Stimulated activated CD4-positive, alpha-beta T cell treated with anti-CD3 and anti-CD28 coated beads, Interleukin-12 subunit alpha, Interleukin-12 subunit beta, amount 100 ng/mL, for 4 hours (primary cell): Measurements from ENCODE around the gene HGFAC.
"Not testable (repeated sequence)": the region's sequence is repeated elsewhere in the genome, so short reads cannot be mapped to it uniquely, and the experiment has no call there.

Experiments
- DNase-seq: peaks from one replicate; pipeline ENCODE4 v3.0.0-alpha.2; 2020

The HGFAC gene

DNA sequence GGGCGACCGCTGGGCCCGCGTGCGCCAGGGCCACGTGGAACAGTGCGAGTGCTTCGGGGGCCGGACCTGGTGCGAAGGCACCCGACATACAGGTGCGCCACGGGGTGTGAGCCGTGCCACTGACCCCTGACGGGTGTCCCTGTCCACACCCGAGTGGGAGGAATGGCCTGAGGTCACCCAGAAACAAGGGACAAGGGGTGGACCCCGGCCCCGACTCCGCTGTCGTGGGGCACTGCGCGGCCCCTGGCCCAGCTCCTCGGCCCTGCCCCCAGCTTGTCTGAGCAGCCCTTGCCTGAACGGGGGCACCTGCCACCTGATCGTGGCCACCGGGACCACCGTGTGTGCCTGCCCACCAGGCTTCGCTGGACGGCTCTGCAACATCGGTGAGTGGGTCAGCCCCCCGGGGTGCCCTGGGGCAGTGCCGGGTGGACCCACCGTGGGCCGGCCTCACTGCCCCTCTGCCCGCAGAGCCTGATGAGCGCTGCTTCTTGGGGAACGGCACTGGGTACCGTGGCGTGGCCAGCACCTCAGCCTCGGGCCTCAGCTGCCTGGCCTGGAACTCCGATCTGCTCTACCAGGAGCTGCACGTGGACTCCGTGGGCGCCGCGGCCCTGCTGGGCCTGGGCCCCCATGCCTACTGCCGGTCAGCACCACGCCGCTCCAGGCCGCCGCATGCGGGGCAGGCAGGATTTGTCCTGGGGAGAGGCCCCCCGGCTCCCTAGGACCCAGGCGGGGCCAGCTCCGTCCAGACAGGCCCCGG, 2.8 kb downstream of the HGFAC start:
- no peak for DNase-seq

DNA sequence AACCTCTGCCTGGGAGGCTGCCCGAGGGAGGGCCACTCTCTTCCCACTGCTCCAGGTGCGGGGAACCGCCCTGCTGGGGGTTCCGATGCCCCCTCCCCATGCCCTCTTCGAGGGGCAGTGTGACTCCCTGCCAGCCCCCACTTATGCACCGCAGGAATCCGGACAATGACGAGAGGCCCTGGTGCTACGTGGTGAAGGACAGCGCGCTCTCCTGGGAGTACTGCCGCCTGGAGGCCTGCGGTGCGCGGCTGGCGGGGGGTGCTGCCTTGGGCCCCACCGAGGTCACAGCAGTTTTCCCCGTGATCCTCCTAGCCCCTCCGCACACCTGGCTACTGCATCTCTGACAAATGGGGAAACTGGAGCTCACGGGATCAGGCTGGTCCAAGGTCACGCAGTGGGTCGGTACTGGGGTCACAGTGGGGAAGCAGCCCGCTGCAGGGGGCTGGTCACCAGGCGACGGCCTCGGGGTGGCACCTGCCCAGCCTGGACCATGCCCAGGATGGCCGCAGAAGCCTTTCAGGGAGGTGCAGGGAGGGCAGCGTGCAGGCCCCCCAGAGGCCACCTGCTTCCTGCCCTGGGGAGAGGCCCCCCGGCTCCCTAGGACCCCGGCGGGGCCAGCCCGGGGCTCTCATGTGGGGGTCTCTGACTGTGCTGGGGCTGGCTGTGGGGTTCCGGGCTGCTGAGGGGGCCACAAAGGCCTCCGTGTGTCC, 3.5 kb downstream of the HGFAC start:
- no peak for DNase-seq

DNA sequence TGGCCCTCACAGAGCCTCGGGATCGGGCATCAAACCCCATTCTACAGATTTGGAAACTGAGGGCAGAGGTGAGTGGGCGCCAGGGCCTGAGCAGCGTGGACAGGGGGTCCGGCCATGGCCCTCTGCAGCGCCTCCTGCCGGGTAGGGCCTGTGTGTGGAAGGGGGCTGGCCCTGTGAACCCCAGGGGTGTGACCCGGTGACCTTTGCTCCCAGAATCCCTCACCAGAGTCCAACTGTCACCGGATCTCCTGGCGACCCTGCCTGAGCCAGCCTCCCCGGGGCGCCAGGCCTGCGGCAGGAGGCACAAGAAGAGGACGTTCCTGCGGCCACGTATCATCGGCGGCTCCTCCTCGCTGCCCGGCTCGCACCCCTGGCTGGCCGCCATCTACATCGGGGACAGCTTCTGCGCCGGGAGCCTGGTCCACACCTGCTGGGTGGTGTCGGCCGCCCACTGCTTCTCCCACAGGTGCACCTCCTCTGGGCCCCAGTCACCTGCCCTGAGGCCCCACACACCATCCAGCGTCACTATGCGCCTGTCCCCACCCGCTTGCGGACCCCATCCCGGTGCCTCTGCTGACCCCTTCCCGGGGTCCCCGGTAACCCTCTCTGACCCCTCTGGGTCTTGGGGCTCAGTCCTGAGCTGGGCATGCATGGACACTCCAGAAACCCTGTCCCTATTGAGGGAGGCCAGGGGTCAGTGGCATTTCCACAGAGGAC, 4.2 kb downstream of the HGFAC start:
- DNase-seq = no peak

DNA sequence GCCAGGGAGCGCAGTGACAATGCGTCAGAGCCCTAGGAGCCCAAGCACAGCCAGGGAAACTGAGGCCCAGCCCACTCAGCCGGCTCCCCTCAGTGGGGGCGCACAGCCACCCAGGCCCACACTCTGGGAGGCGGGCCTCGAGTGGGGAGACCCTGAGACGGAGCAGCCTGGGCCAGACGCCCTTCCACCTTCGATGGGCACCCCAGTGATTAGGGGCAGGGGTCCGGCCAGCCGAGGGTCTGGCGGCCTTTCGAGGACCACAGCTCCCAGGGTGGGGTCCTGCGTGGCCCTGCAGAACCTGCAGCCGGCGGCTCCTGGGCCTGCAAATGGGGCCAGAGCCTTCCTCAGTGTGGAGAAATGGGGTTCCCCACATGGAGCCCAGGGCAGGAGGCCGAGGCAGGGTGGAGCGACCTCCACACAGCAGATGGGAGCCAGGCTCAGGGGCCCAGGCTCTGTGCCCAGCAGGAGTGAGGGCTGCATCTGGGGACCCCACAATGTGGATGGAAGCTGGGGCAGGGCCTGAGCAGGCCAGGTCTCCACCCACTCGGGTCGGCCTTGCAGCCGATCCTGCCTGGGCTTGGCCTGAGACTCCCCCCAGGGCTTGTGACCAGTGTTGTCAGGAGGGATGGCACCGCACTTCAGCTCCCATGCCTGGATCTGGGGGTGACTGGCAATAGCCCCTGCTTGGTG, 5.0 kb downstream of the HGFAC start:
- DNase-seq = no peak

DNA sequence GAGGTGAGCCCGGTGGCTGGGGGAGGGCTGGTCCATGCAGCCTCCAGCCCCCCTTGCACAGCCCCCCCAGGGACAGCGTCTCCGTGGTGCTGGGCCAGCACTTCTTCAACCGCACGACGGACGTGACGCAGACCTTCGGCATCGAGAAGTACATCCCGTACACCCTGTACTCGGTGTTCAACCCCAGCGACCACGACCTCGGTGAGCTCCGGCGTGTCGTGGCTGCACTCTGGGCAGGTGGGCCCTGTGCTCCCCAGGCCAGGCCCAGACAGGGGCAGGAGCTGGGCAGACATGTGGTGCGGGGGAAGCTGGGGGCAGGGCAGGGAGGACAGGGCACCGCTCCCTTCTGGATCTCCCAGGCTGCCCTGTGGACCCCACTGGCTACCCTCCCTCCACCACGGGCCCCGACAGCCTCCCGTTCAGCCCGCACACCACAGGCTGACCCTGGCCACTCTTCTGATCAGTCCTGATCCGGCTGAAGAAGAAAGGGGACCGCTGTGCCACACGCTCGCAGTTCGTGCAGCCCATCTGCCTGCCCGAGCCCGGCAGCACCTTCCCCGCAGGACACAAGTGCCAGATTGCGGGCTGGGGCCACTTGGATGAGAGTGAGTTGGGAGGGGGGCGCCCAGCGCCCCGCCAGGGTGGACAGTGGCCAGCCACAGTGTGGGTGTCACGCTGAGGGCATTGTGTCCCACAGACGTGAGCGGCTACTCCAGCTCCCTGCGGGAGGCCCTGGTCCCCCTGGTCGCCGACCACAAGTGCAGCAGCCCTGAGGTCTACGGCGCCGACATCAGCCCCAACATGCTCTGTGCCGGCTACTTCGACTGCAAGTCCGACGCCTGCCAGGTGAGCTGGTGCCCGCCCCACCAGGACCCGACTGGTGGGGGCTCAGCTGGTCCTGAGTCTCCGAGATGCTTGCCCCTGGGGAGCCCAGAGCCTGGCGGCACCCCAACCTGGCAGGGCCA, 5.9 kb downstream of the HGFAC start:
- DNase-seq = no peak

DNA sequence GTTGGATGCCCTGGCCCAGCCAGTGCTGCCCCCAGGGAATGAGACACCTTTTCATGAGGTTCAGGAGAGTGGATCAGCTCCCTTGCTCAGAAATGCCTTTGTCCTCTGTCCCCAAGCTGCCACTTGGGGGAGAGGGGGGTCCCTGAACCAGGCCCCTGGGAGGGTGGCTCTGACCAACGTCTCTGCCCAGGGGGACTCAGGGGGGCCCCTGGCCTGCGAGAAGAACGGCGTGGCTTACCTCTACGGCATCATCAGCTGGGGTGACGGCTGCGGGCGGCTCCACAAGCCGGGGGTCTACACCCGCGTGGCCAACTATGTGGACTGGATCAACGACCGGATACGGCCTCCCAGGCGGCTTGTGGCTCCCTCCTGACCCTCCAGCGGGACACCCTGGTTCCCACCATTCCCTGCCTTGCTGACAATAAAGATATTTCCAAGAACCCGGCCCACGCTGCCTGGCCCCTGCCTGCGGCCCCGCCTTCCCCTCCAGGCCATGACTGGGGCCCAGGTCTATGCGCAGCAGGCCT, 7.3 kb downstream of the HGFAC start:
- no peak for DNase-seq

DNA sequence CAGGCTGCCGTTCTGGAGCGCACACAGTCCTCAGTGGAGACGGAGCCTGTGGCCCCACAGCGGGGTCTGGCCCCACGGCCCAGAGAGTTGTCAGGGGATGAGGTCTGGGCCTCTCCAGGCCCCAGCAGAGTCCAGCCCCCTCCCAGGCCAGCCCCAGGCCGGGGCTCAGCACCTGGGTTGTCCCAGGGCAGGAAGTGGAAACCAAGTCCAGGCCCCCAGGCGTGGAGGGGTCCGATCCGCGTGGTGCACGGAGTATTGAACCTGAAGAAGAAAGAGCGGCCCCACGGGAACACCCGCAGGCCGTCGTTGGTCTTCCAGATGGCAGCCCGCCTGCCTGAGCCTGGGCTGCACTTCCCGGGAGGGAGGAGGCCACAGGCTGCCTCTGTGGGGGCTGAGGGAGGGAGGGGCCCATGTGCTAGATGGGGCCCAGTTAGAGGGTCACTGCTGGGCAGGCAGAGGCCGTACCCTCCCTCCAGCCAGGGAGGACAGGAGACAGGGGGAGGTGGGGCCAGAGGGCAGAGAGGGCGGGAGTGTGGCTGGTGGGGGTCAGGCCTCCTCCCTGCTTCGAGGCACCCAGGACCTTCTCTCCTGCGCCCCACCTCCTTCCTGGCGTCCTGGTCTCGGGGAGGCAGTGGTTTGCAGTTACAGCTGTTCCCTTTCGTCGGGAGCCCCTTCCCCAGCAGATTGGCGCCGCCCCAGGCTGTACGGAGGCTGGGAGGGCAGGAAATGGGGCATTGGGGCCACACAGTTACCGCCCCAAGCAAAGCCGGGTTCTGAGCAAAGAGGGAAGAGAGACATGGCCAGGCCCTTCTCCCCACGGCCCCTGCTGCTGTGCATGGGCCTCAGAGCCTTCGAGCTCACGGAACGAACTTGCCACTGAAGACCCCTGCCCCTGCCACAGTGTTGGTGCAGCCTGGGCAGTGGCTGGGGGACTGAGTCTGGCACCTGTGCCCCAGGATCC, 8.1 kb downstream of the HGFAC start:
- DNase-seq = no peak

DNA sequence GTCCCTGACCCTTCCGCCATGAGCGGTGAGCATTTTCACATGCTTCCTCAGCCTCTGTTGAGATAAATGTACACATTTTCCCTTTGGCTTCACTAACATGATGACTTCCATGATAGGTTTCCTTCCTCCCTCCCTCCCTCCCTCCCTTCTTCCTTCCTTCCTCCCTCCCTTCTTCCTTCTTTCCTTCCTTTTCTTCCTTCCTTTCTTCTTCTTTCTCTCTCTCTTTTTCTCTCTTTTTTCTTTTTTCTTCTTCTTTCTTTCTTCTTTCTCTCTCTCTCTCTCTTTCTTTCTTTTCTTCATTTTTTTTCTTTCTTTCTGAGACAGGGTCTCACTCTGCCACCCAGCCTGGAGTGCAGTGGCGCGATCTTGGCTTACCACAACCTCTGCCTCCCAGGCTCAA, 8.9 kb downstream of the HGFAC start:
- no peak for DNase-seq

DNA sequence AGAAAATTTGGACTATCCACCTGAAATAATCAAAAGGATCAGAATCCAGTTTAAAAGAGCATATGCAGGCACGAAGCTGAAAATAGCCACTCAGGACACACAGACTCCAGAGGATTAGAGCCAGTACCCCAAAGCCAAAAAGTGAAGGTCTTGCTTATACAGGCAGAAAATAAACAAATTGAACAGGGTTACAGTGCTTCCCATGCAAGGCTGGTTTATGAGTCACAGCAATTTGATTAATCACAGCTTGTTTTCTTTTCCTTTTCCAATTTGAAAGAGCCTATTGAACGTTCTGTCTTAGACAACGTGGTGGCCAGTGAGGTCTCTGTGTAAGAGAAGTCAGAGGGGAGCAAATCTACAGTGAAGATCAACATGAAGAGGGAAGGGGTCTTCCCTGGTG, 10.2 kb downstream of the HGFAC start:
- DNase-seq = no peak

DNA sequence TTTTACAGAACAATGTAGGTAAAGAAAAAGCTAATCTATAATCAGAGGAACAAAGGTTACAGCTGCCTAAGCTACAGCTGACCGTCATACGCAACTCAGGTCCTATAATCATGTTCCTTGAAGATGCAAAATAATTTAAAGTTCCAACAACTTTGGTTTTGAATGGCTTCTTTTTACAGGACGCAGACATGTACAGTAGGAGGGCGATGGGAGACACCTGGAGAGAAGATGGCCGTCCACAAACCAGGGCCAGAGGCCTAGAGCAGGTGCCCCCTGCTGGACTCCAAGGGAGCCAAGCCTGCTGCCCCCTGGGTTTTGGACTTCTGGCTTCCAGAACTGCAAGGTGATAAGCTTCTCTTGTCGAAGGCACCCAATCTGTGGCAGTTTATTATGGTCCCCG, 10.6 kb downstream of the HGFAC start:
- DNase-seq = no peak

DNA sequence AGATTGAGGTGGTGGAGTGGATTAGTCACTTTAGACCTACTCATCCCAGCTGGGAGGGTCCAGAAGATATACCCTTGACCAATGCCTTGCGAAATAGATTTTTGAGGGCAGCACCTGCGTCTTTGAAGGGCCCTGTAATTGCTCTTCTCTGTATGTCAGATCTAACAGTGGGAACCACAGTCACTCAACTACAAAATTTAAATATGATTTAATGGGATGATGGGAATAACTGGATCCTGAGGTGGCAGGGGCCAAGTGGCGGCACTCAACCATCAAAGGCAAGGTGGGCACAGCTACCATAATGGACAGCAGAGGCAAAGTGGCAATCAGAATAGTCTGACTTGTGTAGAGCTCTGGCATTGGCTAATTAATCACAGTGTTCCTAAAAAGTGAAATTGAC, 13.8 kb downstream of the HGFAC start:
- not testable (repeated sequence) for DNase-seq

DNA sequence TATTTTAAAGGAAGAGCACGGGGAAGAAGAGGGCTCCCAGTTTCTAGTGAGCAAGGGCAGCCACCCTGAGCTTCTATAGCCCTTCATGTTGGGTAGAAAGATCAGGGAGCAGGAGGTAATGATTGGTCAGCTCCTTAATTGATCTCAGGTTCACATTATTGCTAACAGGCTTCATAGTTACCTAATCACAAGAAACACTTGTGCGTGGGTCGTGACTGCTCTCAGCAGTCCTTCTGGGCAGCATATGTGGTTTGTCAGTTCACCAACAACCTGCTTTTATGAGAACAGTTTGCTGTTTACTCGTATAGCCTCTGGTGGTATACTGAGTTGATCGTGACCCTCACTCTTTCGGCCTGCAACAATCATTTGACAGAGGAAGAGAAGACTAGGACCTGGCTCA, 16.6 kb downstream of the HGFAC start:
- no peak for DNase-seq

DNA sequence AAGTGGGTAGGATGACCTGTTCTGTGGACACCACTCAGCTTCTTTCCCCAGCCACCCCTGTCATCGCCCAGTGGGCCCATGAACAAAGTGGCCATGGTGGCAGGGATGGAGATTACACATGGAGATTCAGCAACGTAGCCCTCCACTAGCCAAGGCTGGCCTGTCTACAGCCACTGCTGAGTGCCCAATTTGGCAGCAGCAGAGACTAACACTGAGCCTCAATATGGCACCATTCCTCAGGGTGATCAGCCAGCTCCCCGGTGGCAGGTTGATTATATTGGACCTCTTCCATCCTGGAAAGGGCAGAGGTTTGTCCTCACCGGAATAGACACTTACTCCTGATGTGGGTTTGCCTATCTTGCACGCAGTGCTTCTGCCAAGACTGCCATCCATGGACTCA, 17.4 kb downstream of the HGFAC start:
- not testable (repeated sequence) for DNase-seq

DNA sequence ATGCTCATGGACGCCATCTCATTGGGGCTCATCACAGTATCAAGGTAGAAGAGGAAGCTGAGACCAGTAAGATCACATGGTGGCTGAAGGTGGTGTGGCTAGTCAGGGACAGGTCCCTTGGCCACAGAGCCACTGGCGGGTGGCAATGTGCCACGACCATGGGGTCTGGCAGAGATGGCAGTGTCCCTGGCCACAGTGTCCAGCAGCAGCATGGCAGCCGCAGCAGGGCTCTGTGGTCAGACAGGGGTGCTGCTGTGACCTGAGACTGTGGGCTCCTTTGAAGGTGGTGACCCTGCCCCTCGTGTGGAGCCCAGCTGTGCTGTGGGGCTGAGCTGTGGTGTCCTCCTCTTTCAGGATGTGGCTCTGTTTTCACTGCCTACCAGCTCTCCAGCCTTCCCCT, 19.2 kb downstream of the HGFAC start:
- no peak for DNase-seq

DNA sequence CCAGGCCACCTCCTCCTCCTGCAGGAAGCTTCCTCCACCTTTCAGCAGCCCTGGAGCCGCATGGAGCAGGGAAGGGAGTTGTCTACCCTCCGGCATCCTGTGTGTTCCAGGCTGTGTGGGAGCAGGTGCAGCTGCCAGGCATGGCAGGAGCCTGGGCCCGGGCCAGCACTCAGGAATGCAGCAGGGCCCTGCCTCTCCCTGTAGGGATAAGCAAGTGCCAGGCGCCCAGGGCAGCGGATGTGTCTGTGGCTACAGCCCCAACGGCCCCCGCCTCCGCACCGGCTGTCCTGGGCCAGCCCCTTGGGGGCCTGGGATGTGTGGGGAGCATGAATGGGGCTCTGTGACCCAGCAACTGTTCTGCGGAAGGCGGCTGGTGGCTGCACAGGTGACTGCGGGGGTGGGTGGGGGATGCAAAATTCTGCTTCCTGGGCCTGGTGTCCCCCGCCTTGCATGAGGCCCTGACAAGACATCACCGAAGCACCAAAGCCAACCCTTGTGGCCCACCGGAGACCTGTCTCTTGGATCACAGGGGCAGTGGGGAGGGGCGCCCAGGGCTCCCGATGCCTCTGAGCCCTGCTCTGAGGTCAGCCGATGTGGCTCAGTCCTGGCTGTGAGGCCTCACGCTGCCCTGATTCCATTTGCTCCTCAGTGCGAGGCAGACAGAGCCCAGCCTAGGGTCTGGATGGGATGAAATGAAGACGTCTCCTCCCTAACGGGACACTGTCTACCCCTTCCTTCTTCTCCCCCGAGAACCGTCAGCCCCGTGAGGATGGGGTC, 19.9 kb downstream of the HGFAC start:
- no peak for DNase-seq

DNA sequence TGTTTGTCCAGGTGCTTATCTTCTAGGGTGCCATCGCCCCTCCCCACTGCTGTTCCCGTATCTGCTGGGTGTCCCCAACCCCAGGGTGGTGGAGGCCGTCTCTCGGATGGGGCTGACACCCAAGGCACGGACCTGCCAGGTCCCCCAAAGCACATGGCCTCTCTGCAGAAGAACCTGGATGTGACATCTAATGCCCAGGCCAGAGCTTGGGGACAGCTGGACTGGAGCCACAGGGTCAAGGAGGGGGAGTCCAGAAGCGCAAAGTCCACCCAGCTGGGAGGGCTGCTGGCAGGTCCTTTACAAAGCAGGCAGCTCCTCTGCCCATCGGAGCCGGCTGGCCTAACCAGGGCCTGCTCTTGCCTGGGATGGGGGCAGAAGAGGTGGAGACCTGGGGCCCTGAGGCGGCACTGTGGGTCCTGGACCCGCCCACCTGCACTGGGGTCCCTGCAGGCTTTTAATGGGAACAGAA, 20.6 kb downstream of the HGFAC start:
- no peak for DNase-seq

DNA sequence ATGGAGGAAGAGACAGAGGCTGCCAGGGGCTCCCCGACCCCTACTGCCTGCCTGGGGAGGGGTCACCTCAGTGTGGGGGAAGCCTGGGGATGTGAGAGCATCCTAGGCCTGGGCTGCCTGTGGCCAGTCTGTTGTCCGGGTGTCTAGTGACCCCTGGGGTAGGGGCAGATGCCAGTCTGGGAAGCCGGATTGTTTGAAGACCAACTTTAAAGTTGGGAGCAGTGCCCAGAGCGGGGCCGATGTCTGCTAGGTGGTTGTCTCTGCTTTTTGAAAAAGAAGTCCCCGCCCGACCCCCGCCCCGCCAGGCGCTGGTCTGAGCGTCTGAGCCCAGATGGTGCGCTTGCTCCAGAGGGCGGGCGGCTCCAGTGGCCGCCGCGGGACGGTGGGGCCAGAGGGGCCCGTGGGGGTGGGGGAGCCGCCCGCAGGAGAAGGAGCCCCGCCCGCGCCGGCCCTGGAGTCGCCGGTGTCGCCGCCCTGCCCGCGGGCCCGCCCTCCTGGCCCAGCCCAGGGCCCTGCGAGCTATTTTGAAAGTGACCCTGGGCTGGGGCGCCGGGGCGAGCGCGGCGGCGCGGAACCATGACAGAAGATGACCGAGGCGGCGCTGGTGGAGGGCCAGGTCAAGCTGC, 21.1 kb downstream of the HGFAC start, which contains the start of gene DOK7:
Gene DOK7 (plus strand): TSS at position 517 of the 626 bp plus-strand sequence. CDS start 70 bp downstream, at position 587.
- no peak for DNase-seq

DNA sequence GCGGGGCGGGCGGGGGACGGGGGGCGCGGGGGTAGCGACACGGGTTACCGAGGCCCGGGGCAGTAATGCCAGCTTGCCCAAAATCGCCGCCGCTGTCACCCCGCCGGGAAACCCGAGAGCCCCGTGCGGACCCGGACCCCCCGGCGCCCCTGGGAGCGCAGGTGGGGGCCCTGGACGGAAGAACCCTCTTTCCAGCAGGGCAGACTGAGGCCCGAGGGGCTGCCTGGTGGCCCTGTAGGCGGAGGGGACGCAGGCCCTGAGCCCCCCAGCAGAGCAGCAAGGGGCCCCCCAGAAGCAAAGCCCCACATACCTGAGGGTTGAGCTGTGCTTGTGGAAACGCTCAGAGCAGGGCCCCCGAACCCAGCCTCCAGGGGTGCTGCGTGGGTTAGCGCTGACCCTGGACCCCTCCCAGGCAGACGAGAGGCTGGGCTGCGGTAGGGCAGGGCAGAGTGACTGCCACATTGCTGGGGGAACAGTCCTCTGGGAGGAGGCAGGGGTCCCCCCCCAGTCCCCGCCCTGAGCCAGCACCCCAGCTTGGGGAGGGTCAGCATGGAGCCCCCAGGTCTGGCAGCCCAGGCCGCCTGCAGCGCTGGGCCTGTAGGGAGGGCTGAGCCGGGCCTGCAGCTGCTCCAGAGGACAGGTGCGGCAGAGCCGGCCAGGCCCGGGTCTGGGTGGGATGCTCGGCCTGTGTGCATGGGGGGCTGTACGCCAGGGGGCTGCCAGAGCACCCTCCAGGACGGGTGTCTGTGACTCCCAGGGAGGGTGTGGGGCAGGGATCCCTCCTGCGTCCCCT, 22.0 kb downstream of the HGFAC start:
- no peak for DNase-seq
